Heart left ventricle (tissue), 13 donors: Measurements from ENCODE around the gene RHOJ.

ENCODE experiments used
- CTCF ChIP-seq, 12 donors: fragments of 200-600 bp; sonication (generic) in 4 of 12; IDR thresholded peaks; one replicate each; pipeline versions ENCODE4 v1.5.0 to v1.8.0; 2018 to 2022; ENCODE audit warnings: antibody characterized with exemption in 12 of 12, mild to moderate bottlenecking in 5 of 12
- POLR2A ChIP-seq, 2 donors: fragments of 450-650 bp; IDR thresholded peaks; one replicate each; pipeline ENCODE4 v1.6.1; 2017; ENCODE audit warnings: antibody characterized with exemption in 2 of 2, mild to moderate bottlenecking in 2 of 2, moderate library complexity in 2 of 2
- donor health status: ischemic (EF 13 %, LVEDD 7.1; RV severe dilation, severe dysfunction).
- donor health status: DM: no; HTN: yes; CAD: no.
- donor health status: DM: no; HTN: no; CAD: no.
- donor health status: ischemic (EF 25% LVEDD 6.9; RV normal size, moderate dysfunction).
- donor health status: ischemic (EF 25% LVEDD 5.7; RV mildly dilated, moderate dysfunction).
- donor health status: ischemic (EF 35%, LVEDD 5.7; RV mildly dilated, moderate dysfunction).
- donor health status: nonischemic (EF 11% LVEDD 7.7; RV severe dilation, severe dysfunction).
- donor health status: DM: yes; HTN: yes; CAD: no.
- donor health status: PGD.
- donor health status: ischemic (EF 29% LVEDD 5.4; RV normal size, mild dysfunction).
- donor health status: nonischemic (EF 23%, LVEDD 6.1; RV moderate dilation, normal function).

- TF ChIP-seq CTCF (IDR thresholded peaks at IDR 0.05) = no peak
- TF ChIP-seq POLR2A (IDR thresholded peaks at IDR 0.05) = no peak
Measured at GRCh38 chr14:63180011-63180410, 24.2 kb upstream of the RHOJ start.
